Measurements from ENCODE around the gene ZCCHC7.
A peak's percentile ranks its signal among the peaks of the same experiment; 100 is the strongest.
"Not testable (repeated sequence)": the region's sequence is repeated elsewhere in the genome, so short reads cannot be mapped to it uniquely, and the experiment has no call there.

The ZCCHC7 gene

DNA sequence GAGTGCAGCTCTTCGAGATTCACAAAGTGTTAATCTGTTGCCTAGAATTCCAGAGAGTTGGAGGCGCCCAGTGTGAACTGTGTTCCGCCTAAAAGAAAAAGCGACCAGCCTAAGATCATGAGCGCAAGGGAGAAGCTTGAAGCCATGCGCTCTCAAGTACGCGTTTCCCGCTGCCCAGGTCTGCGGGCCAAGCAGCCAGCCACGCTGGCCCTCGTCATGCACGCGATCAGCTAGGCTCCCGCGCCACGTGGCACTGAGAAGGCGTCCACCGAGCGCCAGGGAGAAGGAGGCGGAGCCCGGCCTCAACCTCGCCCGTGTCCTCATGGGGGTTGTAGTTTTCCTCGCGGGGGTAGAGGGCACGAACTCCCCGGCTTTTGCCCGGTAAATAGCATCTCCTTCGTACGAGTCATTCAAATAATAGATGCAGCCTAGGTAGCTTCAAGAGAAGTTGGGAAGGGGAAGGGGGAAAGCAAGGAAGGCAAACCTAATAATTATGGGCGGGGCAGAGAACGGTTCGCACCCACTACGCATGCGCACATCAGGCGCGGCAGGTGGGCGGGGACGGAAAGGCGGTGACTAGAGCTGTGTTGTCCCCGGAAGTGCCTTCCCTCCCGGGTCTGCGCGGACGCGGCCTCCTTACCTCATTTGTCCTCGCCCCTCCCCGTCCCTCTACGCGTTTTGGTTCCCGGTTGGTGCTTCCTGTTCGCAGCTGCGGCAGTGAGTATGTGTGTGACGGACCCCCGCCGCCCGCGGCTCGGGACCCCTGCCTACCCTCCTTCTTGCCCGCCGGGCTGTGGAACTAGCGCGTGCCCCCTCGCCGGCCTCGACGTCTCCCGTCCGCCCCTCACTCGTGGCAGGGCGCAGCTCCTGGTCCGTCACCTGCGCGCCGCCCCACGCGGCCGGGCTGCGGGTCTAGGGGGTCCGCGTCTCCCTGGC lies at the start of gene ZCCHC7:
Gene ZCCHC7 (plus strand): TSS at position 668 of the 936 bp plus-strand sequence.
- DNase-seq, result peak; percentile 88

- DNase-seq, result not testable (repeated sequence)
Observed at GRCh38 chr9:37074790-37075189, 45.6 kb upstream of the ZCCHC7 start.

GRCh38 chr9:37079370-37080164 lies 40.8 kb upstream of the ZCCHC7 start:
- DNase-seq, result peak; percentile 90

DNA sequence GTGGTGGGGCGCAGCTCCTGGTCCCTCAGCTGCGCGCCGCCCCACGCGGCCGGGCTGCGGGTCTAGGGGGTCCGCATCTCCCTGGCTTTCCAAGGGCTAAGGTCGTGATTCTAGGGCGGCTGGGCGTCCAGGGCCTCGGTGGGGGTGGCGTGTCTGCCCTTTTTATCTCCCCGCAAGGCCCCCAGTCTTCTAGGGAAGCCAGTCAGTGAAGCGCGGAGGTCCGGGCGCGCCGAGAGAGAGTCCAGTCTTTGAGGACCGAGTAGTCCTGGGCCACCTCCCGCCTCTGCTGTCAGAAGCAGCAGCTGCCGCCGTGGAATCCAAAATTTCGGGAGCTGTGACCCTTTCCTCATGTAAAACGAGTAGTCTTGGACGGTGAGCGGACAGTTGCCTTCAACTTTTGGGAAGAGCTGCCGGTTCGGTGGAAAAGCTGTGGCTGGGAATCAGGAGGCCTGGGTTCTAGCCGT lies 40.2 kb upstream of the ZCCHC7 start:
- not testable (repeated sequence) for DNase-seq

DNA sequence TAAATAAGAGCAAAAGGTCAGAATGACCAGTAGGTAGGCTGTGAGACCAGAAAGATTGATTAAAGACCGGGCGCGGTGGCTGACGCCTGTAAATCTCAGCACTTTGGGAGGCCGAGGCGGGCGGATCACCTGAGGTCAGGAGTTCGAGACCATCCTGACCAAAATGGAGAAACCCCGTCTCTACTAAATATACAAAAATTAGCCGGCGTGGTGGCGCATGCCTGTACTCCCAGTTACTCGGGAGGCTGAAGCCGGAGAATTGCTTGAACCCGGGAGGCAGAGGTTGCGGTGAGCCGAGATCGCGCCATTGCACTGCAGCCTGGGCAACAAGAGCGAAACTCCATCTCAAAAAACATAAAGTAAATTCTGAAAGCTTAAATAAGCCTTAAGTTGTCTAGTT lies 38.9 kb upstream of the ZCCHC7 start:
- not testable (repeated sequence) for DNase-seq

- no peak for DNase-seq
Observed at GRCh38 chr9:37082214-37082765, 38.1 kb upstream of the ZCCHC7 start.

- no peak for DNase-seq
Observed at GRCh38 chr9:37083654-37084053, 36.7 kb upstream of the ZCCHC7 start.

- DNase-seq, result no peak
Observed at GRCh38 chr9:37085233-37085632, 35.1 kb upstream of the ZCCHC7 start.

DNA sequence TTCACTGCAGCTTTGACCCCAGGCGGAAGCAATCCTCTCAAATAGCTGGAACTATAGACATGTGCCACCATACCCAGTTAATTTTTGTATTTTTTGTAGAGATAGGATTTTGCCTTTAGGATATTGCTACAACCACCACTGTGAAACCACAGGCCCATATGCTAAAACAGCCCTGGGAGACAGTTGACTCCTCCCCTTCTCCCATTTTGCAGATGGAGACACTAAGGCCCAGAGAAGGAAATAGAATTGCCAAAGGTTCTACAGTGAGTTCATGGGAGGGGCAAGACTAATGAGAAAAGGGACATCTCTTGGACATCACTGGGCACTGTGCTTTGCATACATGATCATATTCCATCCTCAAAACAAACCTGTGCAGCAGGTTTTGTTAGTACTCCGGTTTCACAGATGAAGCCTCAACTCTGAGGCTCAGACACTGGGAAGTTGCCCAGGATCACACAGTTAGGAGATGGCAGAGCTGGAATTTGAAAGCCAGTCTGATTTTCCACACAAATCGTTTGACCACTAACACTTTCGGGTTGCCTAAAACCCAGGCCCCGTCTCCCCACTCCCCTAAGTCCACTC lies 27.6 kb upstream of the ZCCHC7 start:
- not testable (repeated sequence) for DNase-seq

DNA sequence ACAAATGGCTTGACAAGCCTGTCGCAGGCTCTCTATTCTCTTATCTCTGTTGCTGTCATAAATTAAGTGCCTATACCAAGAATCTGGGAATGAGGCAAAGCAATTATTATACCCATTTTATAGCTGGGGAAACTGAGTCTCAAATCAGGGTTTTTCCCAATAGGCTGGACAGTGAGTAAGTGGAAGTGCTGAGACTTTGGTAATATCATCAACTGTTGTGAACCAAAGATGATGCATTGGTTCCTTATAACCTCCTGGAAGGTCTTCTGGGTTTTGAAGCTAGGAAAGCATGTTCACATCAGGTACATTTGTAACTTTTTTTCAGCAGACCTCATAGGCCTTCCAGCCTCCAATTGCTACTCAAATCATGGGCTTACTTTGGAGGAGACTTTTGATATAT lies 25.6 kb upstream of the ZCCHC7 start:
- DNase-seq, result no peak

DNA sequence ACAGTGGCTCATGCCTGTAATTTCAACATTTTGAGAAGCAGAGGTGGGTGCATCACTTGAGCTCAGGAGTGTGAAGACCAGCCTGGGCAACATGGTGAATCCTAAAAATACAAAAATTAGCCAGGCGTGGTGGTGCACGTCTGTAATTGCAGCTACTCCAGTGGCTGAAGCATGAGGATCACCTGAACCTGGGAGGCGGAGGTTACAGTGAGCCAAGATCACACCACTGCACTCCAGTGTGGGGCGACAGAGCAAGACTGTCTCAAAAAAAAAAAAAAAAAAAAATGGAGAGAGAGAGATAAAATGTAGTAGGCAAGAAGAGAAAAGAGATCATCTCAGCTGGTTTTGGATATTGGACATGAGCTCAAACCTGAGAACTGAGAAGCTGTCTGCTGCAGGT lies 23.7 kb upstream of the ZCCHC7 start:
- DNase-seq, result no peak

DNA sequence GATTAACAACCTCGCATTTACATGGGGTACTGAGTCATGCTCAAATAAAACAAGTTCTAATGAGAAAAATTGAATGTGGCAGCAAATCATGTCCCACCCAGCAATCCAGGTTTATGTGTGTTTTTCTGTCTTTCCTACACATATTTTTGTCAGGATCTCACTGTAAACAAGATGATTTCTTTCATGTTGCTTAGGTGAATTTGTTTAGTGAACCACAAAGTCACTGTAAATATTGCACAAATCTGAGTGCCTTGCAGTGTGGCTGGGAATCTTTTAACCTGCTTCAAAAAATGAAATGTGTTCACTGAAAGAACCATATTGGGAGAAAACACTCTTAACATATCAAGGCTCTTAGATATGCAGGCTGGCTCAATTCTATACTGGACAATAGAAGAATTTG lies 23.1 kb upstream of the ZCCHC7 start:
- DNase-seq, result no peak

- no peak for DNase-seq
Observed at GRCh38 chr9:37100327-37100726, 20.0 kb upstream of the ZCCHC7 start.

- no peak for DNase-seq
Observed at GRCh38 chr9:37100741-37101140, 19.6 kb upstream of the ZCCHC7 start.

- DNase-seq, result no peak
Observed at GRCh38 chr9:37102486-37102885, 17.9 kb upstream of the ZCCHC7 start.

DNA sequence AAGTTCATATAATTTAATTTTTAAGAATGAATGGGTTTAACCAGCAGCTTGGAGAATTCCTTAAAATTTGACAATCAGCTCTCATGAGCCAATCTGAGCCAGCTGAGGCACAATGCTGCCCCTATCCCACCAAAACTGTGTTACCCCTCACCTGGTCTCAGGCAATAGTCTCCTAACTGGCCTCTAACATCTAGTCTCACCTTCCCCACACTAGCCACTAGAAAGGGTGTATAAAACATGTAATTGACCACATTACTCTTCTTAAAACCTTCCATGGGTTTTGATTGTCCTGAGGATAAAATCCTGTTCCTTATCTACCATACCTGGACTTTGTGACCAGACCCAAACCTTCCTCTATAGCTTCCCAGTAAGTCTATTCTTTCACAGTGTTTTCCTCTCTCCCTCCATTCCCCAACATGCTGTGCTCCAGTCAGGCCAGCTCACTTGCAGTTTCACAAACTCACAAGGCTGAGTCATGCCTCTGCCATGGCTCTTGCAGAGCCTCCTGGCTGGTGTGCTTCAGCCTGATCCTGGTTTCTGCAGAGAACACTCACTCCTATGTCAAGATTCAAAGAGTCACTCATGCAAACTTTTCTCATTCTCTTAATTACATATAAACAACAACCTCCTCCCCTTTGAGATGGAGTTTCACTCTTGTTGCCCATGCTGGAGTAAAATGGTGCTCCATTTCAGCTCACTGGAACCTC lies 16.0 kb upstream of the ZCCHC7 start:
- DNase-seq, result no peak

DNA sequence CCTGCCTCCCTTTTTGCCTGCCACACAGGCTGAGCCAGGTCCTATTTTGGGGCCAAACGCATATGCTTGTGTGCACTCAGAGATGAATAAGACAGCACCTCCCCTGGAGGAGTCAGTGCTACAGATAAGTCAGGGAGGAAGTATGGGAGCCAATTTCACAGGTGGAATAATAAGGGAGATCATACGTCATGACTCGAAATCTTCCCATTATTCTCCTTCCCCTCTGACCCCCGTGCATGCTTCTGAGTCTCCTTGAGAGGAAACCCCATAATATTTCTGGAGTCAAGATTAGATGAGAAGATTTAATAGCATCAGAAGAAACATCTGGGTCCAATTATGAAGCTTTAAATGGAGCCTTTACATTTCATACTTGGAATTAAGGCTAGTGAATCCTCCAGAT lies 15.1 kb upstream of the ZCCHC7 start:
- DNase-seq, result no peak

DNA sequence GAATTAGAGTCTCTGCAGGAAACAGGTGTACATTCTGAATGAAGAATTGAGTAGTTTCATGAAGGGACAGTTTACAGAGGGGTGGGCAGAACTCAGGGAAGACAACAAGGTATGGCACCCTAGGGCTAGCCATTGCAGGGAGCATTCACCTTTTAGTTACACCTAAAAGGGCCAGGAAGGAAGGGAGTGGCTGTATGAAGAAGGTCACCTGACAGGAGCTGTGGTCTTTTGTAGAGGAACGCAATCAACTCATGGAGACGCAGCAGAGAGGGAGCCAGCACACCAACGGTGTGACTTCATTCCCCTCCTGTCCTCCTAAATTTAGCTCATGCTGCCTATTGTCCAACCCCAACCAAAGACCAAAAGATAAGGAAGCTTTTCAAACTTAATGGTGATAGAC lies 12.7 kb upstream of the ZCCHC7 start:
- DNase-seq, result no peak

DNA sequence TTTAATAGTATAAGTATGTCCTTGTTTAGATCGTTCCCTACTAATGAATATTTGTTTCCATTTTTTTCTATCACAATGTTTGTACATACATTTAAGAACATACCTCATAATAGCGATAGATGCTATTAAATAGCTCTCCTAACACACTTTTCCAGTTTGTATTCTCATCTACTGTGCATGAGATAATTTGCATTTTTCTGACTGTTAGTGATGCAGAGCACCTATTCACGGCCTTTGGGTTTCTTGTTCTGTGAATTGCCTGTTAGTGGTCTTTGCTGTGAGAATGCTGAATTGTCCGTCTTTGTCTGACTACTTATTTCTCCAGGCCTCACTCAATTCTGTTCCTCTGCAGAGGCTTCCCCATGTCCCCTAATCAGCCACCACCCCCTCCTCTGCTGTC lies 5.9 kb upstream of the ZCCHC7 start:
- not testable (repeated sequence) for DNase-seq

GRCh38 chr9:37117956-37118355 lies 2.4 kb upstream of the ZCCHC7 start:
- no peak for DNase-seq

DNA sequence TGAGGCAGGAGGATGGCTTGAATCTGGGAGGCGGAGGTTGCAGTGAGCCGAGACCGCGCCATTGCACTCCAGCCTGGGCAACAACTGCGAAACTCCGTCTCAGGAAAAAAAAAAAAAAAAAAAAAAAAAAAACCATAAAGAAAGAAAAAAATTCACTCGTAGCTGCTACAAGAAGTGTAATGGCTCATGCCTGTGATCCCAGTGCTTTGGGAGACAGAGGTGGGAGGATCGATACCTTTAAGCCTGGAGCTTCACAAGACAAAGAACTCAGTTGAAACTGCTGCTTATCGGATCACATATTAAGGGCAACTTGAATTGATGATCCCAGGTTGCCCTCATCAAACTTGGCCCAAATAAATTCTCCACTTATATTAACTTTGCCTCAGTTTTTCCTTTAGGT lies 1.0 kb upstream of the ZCCHC7 start:
- no peak for DNase-seq

DNA sequence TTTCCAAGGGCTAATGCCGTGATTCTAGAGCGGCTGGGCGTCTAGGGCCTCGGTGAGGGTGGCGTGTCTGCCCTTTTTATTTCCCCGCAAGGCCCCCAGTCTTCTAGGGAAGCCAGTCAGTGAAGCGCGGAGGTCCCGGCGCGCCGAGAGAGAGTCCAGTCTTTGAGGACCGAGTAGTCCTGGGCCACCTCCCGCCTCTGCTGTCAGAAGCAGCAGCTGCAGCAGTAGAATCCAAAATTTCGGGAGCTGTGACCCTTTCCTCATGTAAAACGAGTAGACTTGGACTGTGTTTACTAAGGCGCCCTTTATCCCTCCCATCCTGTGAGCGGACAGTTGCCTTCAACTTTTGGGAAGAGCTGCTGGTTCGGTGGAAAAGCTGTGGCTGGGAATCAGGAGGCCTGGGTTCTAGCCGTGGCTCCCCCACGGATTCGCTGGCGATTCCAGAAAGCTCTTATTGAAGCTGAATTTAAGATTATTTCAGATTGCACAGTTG lies 515 bp downstream of the ZCCHC7 start:
- peak; percentile 17 for DNase-seq

Data from NCI-H774 (cell line).